SK-N-MC (cell line): ENCODE results near the gene DHRS4L2.

Source experiments
- DNase-seq: peaks from one replicate; pipeline ENCODE4 v3.0.0-alpha.2; 2011; ENCODE audit warnings: low read depth, low spot score
- H3K27ac ChIP-seq: fragments of 200-600 bp; sonication (generic); 2 replicates; pipeline ENCODE4 v1.5.1; 2016; ENCODE audit warnings: mixed run types
- H3K36me3 ChIP-seq: fragments of 200-600 bp; sonication (generic); 2 replicates; pipeline ENCODE4 v1.6.1; 2017; ENCODE audit warnings: antibody characterized with exemption, low read length, mixed read lengths; ENCODE audit not compliant: insufficient read depth
- H3K4me3 ChIP-seq: fragments of 200-600 bp; sonication (generic); 2 replicates; pipeline ENCODE4 v1.5.1; 2016
- H3K9ac ChIP-seq: fragments of 200-600 bp; sonication (generic); 2 replicates; pipeline ENCODE4 v1.8.0; 2017; ENCODE audit warnings: mixed run types, mixed read lengths; ENCODE audit not compliant: insufficient read length
- H3K9me3 ChIP-seq: fragments of 200-600 bp; sonication (generic); 2 replicates; pipeline ENCODE4 v1.6.1; 2017; ENCODE audit warnings: low read depth, mild to moderate bottlenecking, antibody characterized with exemption, low read length, moderate library complexity, mixed read lengths
- EZH2 ChIP-seq: fragments of 200-600 bp; sonication (generic); IDR thresholded peaks from one replicate; pipeline ENCODE4 v1.6.1; 2017; ENCODE audit warnings: antibody characterized with exemption
- FOXP2 ChIP-seq: optimal IDR thresholded peaks from 2 replicates; pipeline ENCODE3; 2011; ENCODE audit warnings: mild to moderate bottlenecking, moderate library complexity; ENCODE audit not compliant: insufficient read depth; ENCODE audit errors: extremely low read length, control extremely low read depth
- POLR2AphosphoS5 ChIP-seq: IDR thresholded peaks from 2 replicates; pipeline ENCODE4 v1.6.1; 2012; ENCODE audit warnings: mild to moderate bottlenecking, low read depth, low read length, borderline replicate concordance

DHRS4L2 gene

GRCh38 chr14:24054646-24055045 lies 65.9 kb downstream of the DHRS4L2 start:
- DNase-seq, result no peak
- Histone ChIP-seq H3K9ac (no peak overlapping the region), H3K4me3 (no peak overlapping the region), H3K9me3 (no peaks in the 10 kb centered on the region), H3K36me3 (no peaks in the 10 kb centered on the region), H3K27ac (no peak overlapping the region)
- TF ChIP-seq EZH2 (no peak), FOXP2 (no peak), POLR2AphosphoS5 (no peak)
